ENCODE results near the gene RAPH1.

The RAPH1 gene

DNA sequence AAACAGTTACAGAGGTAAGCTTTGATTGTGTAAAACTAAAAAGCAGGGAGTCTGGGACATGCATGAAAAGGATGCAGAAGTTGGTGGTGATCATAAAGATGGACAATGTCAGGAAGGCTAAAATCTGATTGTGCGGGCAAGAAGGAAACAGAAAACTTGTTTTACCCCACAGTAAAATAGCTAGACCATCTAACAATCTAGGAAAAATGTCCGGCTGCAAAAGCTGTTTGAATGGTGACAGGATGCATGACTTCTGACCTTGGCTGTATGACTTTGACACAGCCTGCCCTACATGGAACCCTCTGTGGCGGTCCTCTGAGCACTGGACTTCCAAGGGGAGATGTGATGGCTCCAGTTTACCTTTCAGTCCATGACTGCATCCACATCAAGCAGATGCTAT lies 93.6 kb downstream of the RAPH1 start:
- no peaks in the 10 kb centered on the region for H3K4me1 ChIP-seq
- TF ChIP-seq, protein P1, sequence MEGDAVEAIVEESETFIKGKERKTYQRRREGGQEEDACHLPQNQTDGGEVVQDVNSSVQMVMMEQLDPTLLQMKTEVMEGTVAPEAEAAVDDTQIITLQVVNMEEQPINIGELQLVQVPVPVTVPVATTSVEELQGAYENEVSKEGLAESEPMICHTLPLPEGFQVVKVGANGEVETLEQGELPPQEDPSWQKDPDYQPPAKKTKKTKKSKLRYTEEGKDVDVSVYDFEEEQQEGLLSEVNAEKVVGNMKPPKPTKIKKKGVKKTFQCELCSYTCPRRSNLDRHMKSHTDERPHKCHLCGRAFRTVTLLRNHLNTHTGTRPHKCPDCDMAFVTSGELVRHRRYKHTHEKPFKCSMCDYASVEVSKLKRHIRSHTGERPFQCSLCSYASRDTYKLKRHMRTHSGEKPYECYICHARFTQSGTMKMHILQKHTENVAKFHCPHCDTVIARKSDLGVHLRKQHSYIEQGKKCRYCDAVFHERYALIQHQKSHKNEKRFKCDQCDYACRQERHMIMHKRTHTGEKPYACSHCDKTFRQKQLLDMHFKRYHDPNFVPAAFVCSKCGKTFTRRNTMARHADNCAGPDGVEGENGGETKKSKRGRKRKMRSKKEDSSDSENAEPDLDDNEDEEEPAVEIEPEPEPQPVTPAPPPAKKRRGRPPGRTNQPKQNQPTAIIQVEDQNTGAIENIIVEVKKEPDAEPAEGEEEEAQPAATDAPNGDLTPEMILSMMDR (IDR thresholded peaks at IDR 0.05; ENCODE audit: low read depth, low read length), result no peak
- H3K4me3 ChIP-seq (ENCODE audit: low read depth, low read length), result no peak overlapping the region
- H3K27me3 ChIP-seq, result no peaks in the 10 kb centered on the region
- no peaks in the 10 kb centered on the region for H3K9me3 ChIP-seq
- no peaks in the 10 kb centered on the region; the same call in 1 of the 2 replicates for H3K36me3 ChIP-seq
- DNase-seq, result no peak

DNA sequence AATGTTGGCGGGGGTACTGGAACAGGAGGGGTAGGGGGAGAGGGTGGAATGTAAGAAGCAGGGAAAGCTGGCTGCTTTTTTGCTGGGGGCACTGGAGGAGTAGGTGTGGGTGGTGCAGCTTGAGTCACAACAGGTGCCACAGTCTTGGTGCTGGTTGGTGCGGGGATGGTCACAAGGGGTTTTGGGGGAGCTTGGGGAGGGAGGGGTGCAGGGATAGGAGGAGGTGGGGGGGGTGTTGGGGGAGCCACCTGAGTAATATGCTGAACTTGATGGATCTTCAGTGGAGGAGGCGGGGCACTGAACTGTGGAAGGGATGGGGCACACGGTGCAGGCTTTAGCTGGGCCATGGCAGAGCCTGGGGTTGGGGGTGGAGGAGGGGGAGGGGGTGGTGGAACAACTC lies 94.4 kb downstream of the RAPH1 start:
- Histone ChIP-seq H3K36me3 (no peaks in the 10 kb centered on the region; the same call in 1 of the 2 replicates), H3K9me3 (no peaks in the 10 kb centered on the region)

DNA sequence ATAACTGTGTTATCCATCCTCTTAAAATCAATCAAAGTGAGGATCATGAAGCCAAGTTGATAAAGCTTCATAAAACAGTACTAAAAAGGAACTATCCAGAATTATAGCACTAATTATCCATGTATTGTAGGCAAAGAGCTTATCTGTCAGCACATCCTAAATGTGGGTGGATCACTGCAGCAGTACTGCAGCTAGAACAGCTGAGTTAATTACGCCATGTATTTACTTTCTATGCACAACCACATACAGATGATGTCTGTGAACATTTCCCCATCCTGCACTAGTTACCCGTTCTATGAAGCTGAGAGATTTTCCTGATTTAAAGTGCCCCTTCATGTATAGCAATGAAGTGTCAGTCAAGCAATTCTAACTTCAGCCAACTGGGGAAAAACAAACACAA lies 96.6 kb downstream of the RAPH1 start:
- Histone ChIP-seq H3K4me3 (ENCODE audit: low read depth, low read length) (no peak overlapping the region), H3K4me1 (no peaks in the 10 kb centered on the region), H3K9me3 (no peaks in the 10 kb centered on the region), H3K27me3 (no peaks in the 10 kb centered on the region), H3K36me3 (no peaks in the 10 kb centered on the region; the same call in 1 of the 2 replicates)
- TF ChIP-seq, protein P1 (IDR thresholded peaks at IDR 0.05; ENCODE audit: low read depth, low read length), result no peak
- no peak for DNase-seq

More for the DNA sequence above, 94.4 kb downstream of the RAPH1 start:
- Histone ChIP-seq H3K4me3 (ENCODE audit: low read depth, low read length) (no peak overlapping the region), H3K27me3 (no peaks in the 10 kb centered on the region), H3K4me1 (no peaks in the 10 kb centered on the region)
- TF ChIP-seq, protein P1 (IDR thresholded peaks at IDR 0.05; ENCODE audit: low read depth, low read length), result no peak
- DNase-seq, result no peak

DNA sequence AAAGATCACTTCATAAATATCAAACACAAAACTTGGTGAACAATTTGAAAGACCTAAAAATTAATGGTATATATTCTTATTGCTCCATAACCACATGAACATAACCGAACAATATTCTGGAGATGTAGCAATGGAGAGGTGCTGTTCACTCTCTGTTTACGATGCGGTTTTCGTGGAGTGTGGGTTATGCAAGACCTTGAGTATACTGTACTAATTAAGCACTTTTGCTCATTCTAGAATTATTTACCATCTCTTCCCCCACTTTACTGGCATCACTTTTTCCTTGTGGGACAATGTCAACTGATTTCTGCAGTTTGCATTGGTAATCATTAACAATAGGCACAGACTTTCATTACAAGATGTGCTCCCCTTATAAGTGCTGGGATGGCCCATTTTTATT lies 97.6 kb downstream of the RAPH1 start:
- no peaks in the 10 kb centered on the region; the same call in none of the 2 replicates for H3K36me3 ChIP-seq
- no peaks in the 10 kb centered on the region for H3K9me3 ChIP-seq
- no peaks in the 10 kb centered on the region for H3K27me3 ChIP-seq
- DNase-seq, result no peak
- TF ChIP-seq, protein P1 (IDR thresholded peaks at IDR 0.05; ENCODE audit: low read depth, low read length), result no peak
- no peak overlapping the region for H3K4me3 ChIP-seq (ENCODE audit: low read depth, low read length)
- no peaks in the 10 kb centered on the region for H3K4me1 ChIP-seq

DNA sequence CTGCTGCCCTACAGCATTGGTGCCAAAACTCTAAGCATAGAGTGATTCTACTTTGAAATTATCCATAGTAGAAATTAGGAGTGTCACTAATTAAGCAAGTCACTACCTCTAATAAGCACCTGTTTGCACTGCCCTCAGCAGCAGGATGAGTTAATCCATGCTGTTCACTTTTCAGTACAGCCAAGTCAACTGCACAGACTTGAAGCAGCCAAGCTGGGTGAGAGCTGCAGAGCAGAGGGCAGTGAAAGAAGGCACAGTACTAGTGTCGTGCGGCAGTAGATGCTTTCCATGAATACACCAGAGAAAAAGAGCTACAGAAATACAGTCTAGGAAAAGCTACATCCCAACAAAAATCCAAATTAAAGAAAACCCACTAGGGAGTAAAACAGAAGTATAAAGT lies 98.6 kb downstream of the RAPH1 start:
- DNase-seq, result no peak
- TF ChIP-seq, protein P1 (IDR thresholded peaks at IDR 0.05; ENCODE audit: low read depth, low read length), result no peak
- Histone ChIP-seq H3K4me1 (no peaks in the 10 kb centered on the region), H3K36me3 (no peaks in the 10 kb centered on the region; the same call in none of the 2 replicates), H3K9me3 (no peaks in the 10 kb centered on the region), H3K27me3 (no peaks in the 10 kb centered on the region), H3K4me3 (ENCODE audit: low read depth, low read length) (no peak overlapping the region)

DNA sequence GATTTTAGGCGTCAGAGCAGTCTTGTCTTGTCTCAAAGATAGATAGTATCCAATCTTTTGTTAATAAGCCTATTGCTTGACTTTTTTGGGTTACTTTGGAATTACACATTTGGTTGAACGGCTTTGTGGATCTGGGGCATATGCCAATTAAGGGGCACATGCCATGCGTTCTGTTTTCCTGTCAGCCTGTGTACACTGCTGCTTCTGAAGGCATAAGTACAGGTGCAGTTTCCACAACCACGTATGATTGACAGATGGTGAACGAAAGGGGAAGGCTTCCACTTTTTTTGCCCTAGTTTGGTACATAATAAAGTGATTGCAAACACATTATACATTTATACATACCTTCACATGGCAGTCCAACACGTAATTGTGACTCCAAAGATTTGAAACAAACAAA lies 102.3 kb downstream of the RAPH1 start:
- TF ChIP-seq, protein P1 (IDR thresholded peaks at IDR 0.05; ENCODE audit: low read depth, low read length), result no peak
- Histone ChIP-seq H3K4me1 (no peaks in the 10 kb centered on the region), H3K4me3 (ENCODE audit: low read depth, low read length) (no peak overlapping the region), H3K9me3 (no peaks in the 10 kb centered on the region), H3K27me3 (no peaks in the 10 kb centered on the region), H3K36me3 (peaks cover 7% of the 10 kb centered on the region)
- no peak for DNase-seq

Measured in BE2C (cell line).